CD4-positive, alpha-beta T cell treated with Interleukin-6 at 100 ng/mL for 8 hours (primary cell): ENCODE measurements around the gene NUP188.
"Not testable (repeated sequence)": the region's sequence is repeated elsewhere in the genome, so short reads cannot be mapped to it uniquely, and the experiment has no call there.

Experiments used
- DNase-seq: peaks from one replicate; pipeline ENCODE4 v3.0.0-alpha.2; 2020; ENCODE audit warnings: mixed read lengths, low spot score

NUP188 gene

GRCh38 chr9:129028192-129028966 lies 80.9 kb downstream of the NUP188 start, which contains the start of gene SH3GLB2:
Gene SH3GLB2, minus strand, starts transcription at chr9:129028331. Its CDS starts 177 bp downstream, at chr9:129028154.
- peak; percentile 92 for DNase-seq

GRCh38 chr9:129030191-129030590 lies 82.7 kb downstream of the NUP188 start:
- DNase-seq, result no peak

GRCh38 chr9:129031514-129031913 lies 84.0 kb downstream of the NUP188 start:
- DNase-seq, result no peak

- no peak for DNase-seq
Observed at GRCh38 chr9:129032541-129033159, 85.2 kb downstream of the NUP188 start.

GRCh38 chr9:129033216-129033615 lies 85.7 kb downstream of the NUP188 start:
- no peak for DNase-seq

- DNase-seq, result not testable (repeated sequence)
Observed at GRCh38 chr9:129035838-129036237, 88.3 kb downstream of the NUP188 start.

GRCh38 chr9:129036241-129036922 lies 88.9 kb downstream of the NUP188 start, which contains the start of gene MIGA2:
Gene MIGA2, plus strand, starts transcription at chr9:129036626. Its CDS starts 3,969 bp downstream, at chr9:129040595.
- DNase-seq, result peak; percentile 97

GRCh38 chr9:129036923-129037766 lies 89.6 kb downstream of the NUP188 start:
- no peak for DNase-seq

GRCh38 chr9:129037767-129038098 lies 90.2 kb downstream of the NUP188 start:
- no peak for DNase-seq

- DNase-seq, result no peak
Observed at GRCh38 chr9:129038109-129038852, 90.8 kb downstream of the NUP188 start.

- DNase-seq, result no peak
Observed at GRCh38 chr9:129040113-129040643, 92.7 kb downstream of the NUP188 start.

- no peak for DNase-seq
Observed at GRCh38 chr9:129042016-129042415, 94.5 kb downstream of the NUP188 start.

GRCh38 chr9:129052592-129052991 lies 105.1 kb downstream of the NUP188 start:
- no peak for DNase-seq

GRCh38 chr9:129053020-129053419 lies 105.5 kb downstream of the NUP188 start:
- no peak for DNase-seq

- DNase-seq, result no peak
Observed at GRCh38 chr9:129054163-129054851, 106.8 kb downstream of the NUP188 start.
